GM12865 (cell line): Measurements from ENCODE around the gene TCAP.
"Not testable (repeated sequence)": the region's sequence is repeated elsewhere in the genome, so short reads cannot be mapped to it uniquely, and the experiment has no call there.

Experiments used
- DNase-seq: peaks from one replicate; pipeline ENCODE4 v3.0.0; 2010; ENCODE audit warnings: low read depth
- H3K4me3 ChIP-seq: 2 replicates; pipeline ENCODE4 v1.5.1; 2011; ENCODE audit warnings: mild to moderate bottlenecking, low read depth, low read length, control low read depth
- CTCF ChIP-seq: IDR thresholded peaks from 2 replicates; pipeline ENCODE4 v1.5.1; 2011; ENCODE audit warnings: low read length, control low read depth, low read depth, inconsistent platforms; ENCODE audit not compliant: insufficient read depth; ENCODE audit errors: missing control alignments

The TCAP gene

GRCh38 chr17:39695089-39695474 is 29.9 kb downstream of the TCAP start:
- H3K4me3 ChIP-seq, result no peak overlapping the region
- no peak for DNase-seq
- TF ChIP-seq CTCF, result no peak

DNA sequence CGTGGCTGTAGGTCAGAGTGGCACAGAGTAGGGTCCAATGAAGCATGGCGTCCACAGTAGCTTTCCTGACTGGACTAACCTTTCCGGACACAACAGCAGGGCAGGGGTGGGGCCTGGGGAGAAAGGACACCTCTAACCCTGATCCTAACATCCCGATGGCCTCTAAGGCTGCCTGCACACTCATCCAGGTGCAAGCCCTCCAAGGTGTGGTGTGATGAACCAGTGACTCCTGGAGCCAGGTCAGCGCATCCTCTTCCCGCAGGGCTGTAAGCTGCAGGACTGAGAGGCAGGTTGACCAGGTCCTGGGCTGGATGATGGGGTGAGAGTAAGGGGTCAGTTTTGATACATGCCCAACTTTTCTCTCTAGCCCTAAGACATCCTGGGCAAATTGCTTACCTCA is 31.6 kb downstream of the TCAP start:
- no peak for TF ChIP-seq CTCF
- H3K4me3 ChIP-seq, result no peak overlapping the region
- DNase-seq, result no peak

DNA sequence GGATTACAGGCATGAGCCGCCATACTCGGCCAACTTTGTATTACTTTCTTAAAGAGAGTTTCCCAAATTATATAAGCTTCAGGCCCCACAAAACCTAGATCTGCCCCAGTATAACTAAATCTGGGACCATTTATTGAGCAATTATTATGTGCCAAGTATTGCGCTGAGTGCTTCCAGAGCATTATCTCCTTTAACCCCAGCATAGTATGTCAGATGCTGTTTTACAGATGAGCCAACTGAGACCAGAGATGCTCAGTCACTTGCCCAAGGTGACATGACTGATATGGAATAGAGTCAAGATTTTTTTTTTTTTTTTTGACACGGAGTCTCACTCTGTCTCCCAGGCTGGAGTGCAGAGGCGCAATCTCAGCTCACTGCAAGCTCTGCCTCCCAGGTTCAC is 32.8 kb downstream of the TCAP start:
- DNase-seq, result no peak
- no peak for TF ChIP-seq CTCF

DNA sequence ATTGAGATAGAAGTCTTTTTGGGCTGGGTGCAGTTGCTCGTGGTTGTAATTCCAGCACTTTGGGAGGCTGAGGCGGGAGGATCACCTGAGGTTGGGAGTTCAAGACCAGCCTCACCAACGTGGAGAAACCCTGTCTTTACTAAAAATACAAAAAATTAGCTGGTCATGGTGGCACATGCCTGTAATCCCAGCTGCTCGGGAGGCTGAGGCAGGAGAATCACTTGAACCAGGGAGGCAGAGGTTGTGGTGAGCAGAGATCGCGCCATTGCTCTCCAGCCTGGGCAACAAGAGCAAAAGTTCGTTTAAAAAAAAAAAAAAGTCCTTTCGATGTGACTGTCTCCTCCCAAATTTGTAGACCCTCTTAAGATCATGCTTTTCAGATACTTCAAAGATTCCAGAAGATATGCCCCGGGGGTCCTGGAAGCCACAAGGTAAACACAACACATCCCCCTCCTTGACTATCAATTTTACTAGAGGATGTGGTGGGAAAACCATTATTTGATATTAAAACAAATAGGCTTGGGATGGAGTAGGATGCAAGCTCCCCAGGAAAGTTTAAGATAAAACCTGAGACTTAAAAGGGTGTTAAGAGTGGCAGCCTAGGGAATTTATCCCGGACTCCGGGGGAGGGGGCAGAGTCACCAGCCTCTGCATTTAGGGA is 34.1 kb downstream of the TCAP start:
- not testable (repeated sequence) for DNase-seq, H3K4me3 ChIP-seq

More for the DNA sequence above, 32.8 kb downstream of the TCAP start:
- H3K4me3 ChIP-seq, result no peak overlapping the region

- H3K4me3 ChIP-seq, result no peak within 1 kb of the TSS
- no peak for DNase-seq
- no peak for TF ChIP-seq CTCF
Observed at GRCh38 chr17:39699818-39700147, 34.6 kb downstream of the TCAP start, which contains the start of gene ERBB2. Gene ERBB2 (plus strand): TSS chr17:39700064. CDS start chr17:39700239, 175 bp downstream.

GRCh38 chr17:39700148-39700987 is 35.2 kb downstream of the TCAP start:
- no peak for TF ChIP-seq CTCF
- DNase-seq, result no peak
- H3K4me3 ChIP-seq, result no peak overlapping the region

DNA sequence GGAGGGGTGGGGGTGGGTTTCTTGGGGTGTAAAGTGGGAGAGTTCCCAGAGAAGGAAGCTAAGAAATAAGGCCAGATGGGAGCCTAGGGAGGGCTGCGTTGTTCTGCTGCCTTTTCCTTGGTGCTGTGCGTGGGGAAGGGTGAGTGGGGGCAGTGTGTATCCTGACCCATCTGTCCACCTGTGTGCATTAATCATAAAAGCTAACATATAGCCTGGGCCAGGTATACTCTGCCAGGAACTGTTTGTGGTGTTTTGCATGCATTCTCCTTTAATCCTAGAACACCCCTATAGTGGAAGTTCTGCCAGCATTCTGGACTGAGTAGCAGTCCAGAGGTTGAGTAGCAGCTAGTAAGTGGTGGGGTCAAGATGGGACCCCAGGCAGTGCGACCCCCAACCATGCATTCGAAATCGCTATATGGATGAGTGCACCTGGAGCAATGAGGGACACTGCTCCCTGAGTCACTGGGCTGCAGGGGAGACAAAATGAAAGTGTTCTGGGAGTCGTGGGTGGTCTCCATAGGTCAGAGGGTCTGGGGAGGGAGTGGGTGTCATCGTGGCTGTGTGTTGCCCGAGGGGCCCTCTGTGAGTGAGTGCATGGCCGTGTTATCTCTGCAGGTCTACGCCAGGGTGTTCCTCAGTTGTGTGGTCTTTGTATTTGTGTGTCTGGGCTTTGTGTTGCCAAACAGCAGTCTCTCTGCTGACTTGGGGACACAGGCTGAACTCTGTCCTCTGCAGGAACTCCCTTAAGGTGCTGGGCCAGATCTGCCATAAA is 36.0 kb downstream of the TCAP start:
- no peak for TF ChIP-seq CTCF
- H3K4me3 ChIP-seq, result no peak overlapping the region
- DNase-seq, result no peak
